Tibial artery (tissue), 4 donors: ENCODE results near the gene RBBP9.
"Not testable (repeated sequence)": the region's sequence is repeated elsewhere in the genome, so short reads cannot be mapped to it uniquely, and the experiment has no call there.

Experiments used
- DNase-seq, 2 donors: peaks; one replicate each; pipeline ENCODE4 v3.0.0-alpha.2; 2019
- H3K27ac ChIP-seq, 2 donors: fragments of 200-600 bp; sonication (generic) in 1 of 2; 1 replicate in 1 of 2; 2 replicates in 1 of 2; pipeline ENCODE4 v1.5.1; 2018 to 2019; ENCODE audit warnings: mild to moderate bottlenecking in 1 of 2
- H3K27me3 ChIP-seq, 2 donors: fragments of 200-600 bp; sonication (generic) in 1 of 2; one replicate each; pipeline versions ENCODE4 v1.5.1 to v1.6.0; 2016 to 2019
- H3K36me3 ChIP-seq, 3 donors: fragments of 200-600 bp; sonication (generic) in 2 of 3; one replicate each; pipeline ENCODE4 v1.5.1; 2016 to 2019; ENCODE audit warnings: mild to moderate bottlenecking in 2 of 3
- H3K4me1 ChIP-seq, 4 donors: fragments of 200-600 bp; sonication (generic) in 2 of 4; 1 replicate in 3 of 4; 2 replicates in 1 of 4; pipeline ENCODE4 v1.5.1; 2016 to 2019
- H3K4me3 ChIP-seq, 2 donors: fragments of 200-600 bp; sonication (generic) in 1 of 2; 1 replicate in 1 of 2; 2 replicates in 1 of 2; pipeline ENCODE4 v1.5.1; 2018 to 2019; ENCODE audit warnings: mild to moderate bottlenecking in 2 of 2
- H3K9me3 ChIP-seq, 3 donors: fragments of 200-600 bp; sonication (generic) in 1 of 3; one replicate each; pipeline ENCODE4 v1.5.1; 2016 to 2019
- CTCF ChIP-seq, 2 experiments: fragments of 200-600 bp in 1 of 2; fragments of 450-650 bp in 1 of 2; IDR thresholded peaks; one replicate each; pipeline ENCODE4 v1.5.1; 2017 to 2019; ENCODE audit warnings: antibody characterized with exemption in 2 of 2, mild to moderate bottlenecking in 1 of 2, moderate library complexity in 1 of 2
- intact Hi-C: fragments of 100-400 bp; cut with DNase I; formaldehyde crosslinking; loops from one replicate; pipeline ENCODE4 v1.15.0; 2023; ENCODE audit warnings: low total_unique reads

RBBP9 gene

GRCh38 chr20:18527836-18528235 is 30.8 kb upstream of the RBBP9 start:
- no peak for TF ChIP-seq CTCF (IDR thresholded peaks at IDR 0.05)
- intact Hi-C loops: no loop called here
- Histone ChIP-seq H3K27me3 (no peaks in the 10 kb centered on the region), H3K4me1 (no peaks in the 10 kb centered on the region), H3K27ac (no peak overlapping the region), H3K36me3 (peaks cover 77 to 89% (median 80%) of the 10 kb centered on the region in 3 donors), H3K9me3 (no peaks in the 10 kb centered on the region), H3K4me3 (no peak overlapping the region)
- DNase-seq: no peak

- H3K27me3 ChIP-seq: no peaks in the 10 kb centered on the region
- no peak for DNase-seq
- peaks cover 72 to 84% (median 75%) of the 10 kb centered on the region in 3 donors for H3K36me3 ChIP-seq
- no peaks in the 10 kb centered on the region for H3K9me3 ChIP-seq
- H3K27ac ChIP-seq: no peak overlapping the region
- no peak overlapping the region for H3K4me3 ChIP-seq
- intact Hi-C loops: no loop called here
- TF ChIP-seq CTCF (IDR thresholded peaks at IDR 0.05): no peak
- H3K4me1 ChIP-seq: no peaks in the 10 kb centered on the region
Observed at GRCh38 chr20:18527339-18527738, 30.3 kb upstream of the RBBP9 start.

- H3K9me3 ChIP-seq, H3K27ac ChIP-seq, H3K4me3 ChIP-seq, intact Hi-C loops, DNase-seq, H3K27me3 ChIP-seq, H3K4me1 ChIP-seq: not testable (repeated sequence)
- H3K36me3 ChIP-seq: peaks cover 66 to 84% (median 69%) of the 10 kb centered on the region in 3 donors
Observed at GRCh38 chr20:18526761-18527160, 29.7 kb upstream of the RBBP9 start.

GRCh38 chr20:18524646-18525045 is 27.6 kb upstream of the RBBP9 start:
- H3K4me1 ChIP-seq: no peaks in the 10 kb centered on the region
- intact Hi-C loops: no loop called here
- no peak overlapping the region for H3K27ac ChIP-seq
- TF ChIP-seq CTCF (IDR thresholded peaks at IDR 0.05): no peak
- peaks cover 50 to 76% (median 55%) of the 10 kb centered on the region in 3 donors for H3K36me3 ChIP-seq
- no peak for DNase-seq
- H3K9me3 ChIP-seq: no peaks in the 10 kb centered on the region
- H3K4me3 ChIP-seq: no peak overlapping the region
- H3K27me3 ChIP-seq: no peaks in the 10 kb centered on the region

- Histone ChIP-seq H3K27ac (no peak overlapping the region), H3K36me3 (peaks cover 36 to 61% (median 39%) of the 10 kb centered on the region in 3 donors), H3K27me3 (no peaks in the 10 kb centered on the region), H3K9me3 (no peaks in the 10 kb centered on the region), H3K4me3 (no peak overlapping the region), H3K4me1 (no peaks in the 10 kb centered on the region)
- no peak for DNase-seq
- intact Hi-C loops: no loop called here
- no peak for TF ChIP-seq CTCF (IDR thresholded peaks at IDR 0.05)
Observed at GRCh38 chr20:18523066-18523465, 26.0 kb upstream of the RBBP9 start.

- H3K27ac ChIP-seq, intact Hi-C loops, DNase-seq, H3K4me1 ChIP-seq, H3K4me3 ChIP-seq, H3K27me3 ChIP-seq, H3K9me3 ChIP-seq: not testable (repeated sequence)
- H3K36me3 ChIP-seq: peaks cover 29 to 59% (median 32%) of the 10 kb centered on the region in 3 donors
Observed at GRCh38 chr20:18522066-18522465, 25.0 kb upstream of the RBBP9 start.

- no peaks in the 10 kb centered on the region for H3K27me3 ChIP-seq
- DNase-seq: no peak
- H3K27ac ChIP-seq: no peak overlapping the region
- intact Hi-C loops: no loop called here
- no peaks in the 10 kb centered on the region for H3K4me1 ChIP-seq
- TF ChIP-seq CTCF (IDR thresholded peaks at IDR 0.05): no peak
- H3K9me3 ChIP-seq: no peaks in the 10 kb centered on the region
- no peak overlapping the region for H3K4me3 ChIP-seq
- H3K36me3 ChIP-seq: peaks cover 23 to 58% (median 41%) of the 10 kb centered on the region in 3 donors
Observed at GRCh38 chr20:18515973-18516372, 18.9 kb upstream of the RBBP9 start.
